ENCODE measurements around the gene ANKRD34A.

The ANKRD34A gene

DNA sequence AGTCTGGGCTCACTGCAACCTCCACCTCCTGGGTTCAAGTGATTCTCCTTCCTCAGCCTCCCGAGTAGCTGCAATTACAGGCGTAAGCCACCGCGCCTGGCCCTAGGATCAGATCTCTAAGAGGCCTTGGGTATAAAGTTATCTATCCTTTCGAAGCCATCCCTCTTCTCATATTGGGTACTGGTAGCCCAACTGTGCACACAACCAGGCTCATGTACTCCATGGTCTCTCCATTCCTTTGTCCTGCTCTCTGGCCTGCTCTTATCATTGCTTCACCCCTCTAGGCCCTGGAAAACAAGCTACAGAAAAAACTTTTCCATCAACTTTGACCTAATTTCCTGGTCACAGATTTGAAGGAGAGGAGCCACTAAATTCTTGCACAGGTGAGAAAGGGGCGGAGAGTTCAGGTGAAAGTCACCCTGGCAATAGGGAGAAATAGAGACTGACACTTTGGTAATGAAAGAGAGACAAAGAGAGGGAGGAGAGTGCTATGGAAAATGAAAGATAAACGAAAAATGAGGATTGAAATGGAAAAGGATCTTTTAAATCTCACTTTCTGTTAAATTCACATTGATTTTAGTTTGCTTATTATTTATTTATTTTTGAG, 26.0 kb upstream of the ANKRD34A start:
- DNase-seq, result peak; percentile 81

DNA sequence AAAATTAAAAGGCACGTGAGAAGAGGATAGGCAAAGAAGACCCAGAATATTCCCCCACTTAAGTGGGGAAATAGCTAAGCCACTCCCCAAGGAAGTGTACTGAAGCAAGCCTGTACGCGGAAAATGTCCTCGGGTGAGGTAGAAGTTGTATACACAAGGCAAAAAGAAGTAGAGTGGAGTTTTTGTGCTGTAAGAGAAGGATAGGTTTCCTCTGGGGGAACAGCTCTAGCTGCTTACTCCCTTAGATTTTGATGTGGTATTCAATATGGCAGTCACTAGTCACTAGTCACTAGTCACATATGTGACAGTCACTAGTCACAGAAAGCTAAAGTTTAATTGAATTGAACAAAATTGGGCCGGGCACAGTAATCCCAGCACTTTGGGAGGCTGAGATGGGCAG, 24.4 kb upstream of the ANKRD34A start:
- peak; percentile 23 for DNase-seq

DNA sequence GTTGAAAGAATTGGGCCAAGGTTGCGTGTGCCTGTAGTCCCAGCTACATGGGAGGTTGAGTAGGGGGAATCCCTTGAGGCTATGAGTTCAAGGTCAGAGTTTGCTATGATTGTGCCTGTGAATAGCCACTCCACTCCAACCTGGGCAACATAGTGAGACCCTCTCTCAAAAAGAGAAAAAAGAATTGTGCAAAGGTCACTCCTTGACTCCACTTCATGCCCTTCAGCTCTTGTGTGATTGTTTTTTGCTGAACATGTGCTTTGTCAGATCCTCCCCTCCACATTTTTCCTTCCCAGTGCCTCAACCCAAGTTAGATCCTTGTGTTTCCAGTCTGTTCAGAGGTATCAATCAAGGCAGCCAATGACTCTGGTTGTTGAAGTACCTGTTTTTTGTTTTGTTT, 23.6 kb upstream of the ANKRD34A start:
- DNase-seq, result no peak

DNA sequence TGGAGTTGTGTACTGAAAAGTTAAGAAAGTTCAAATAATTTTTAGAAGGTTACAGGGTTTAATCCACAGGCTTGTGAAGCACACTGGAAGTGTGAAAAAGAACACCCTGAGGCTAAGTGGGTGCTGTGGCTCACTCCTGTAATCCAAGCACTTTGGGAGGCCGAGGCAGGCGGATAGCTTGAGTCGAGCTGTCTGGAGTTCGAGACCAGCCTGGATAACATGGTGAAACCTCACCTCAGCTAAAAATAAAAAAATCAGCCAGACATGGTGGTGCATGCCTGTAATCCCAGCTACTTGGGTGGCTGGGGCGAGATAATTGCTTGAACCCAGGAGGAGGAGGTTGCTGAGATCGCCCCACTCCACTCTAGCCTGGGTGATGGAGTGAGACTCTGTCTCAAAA, 22.2 kb upstream of the ANKRD34A start:
- no peak for DNase-seq

DNA sequence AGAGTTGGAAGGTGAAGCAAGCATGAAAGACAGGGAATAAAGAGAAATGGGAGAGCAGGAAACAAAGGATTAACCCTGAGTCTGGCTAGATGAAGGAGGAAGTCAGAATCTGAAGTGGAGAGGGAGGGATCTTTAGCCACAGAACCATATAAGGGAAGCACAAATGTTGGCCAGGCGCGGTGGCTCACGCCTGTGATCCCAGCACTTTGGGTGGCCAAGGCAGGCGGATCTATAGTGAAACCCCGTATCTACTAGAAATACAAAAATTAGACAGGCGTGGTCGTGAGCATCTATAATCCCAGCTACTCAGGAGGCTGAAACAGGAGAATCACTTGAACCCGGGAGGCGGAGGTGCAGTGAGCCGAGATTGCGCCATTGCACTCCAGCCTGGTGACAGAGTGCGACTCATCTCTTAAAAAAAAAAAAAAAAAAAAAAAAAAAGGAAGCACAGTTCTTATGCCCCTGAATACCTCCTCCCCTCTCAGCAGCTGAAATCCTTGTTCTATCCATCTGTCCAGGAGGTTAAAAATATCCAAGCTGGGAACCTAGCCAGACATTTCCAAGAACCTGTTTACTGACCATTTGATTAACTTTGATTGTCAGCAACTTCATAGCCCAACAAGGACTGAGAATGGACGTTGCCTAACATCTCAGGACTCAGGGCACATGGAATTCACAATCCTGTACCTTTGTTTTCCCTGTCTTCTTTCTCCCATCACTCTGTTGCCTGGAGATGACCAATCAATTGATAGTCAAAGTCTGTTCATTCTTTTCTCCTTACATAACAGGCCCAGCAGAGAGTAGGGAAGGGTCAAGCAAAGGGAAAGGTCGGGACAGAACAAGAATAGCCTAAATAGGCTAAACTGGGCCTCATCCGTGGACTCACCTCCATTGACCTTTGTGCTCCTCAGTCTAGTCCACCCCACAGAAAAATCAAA, 21.4 kb upstream of the ANKRD34A start:
- DNase-seq, result peak; percentile 97

DNA sequence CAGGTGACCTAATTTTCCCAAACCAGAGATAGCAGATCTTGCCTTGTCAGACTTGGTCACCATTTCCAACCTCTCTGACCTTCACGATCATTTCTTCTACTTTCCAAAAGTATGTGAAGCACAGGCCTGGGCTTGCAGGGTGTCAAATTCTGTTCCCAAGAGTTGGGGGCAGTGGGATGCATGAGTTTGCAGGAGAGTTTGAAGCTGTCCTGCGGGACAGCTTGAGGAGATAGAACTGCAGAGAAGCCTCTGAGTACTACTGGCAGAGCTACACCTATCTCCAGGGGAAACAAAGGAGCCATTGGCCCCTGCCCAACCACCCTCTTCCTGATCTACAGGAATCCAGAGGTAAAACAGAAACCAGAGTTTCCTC, 20.7 kb upstream of the ANKRD34A start:
- no peak for DNase-seq

DNA sequence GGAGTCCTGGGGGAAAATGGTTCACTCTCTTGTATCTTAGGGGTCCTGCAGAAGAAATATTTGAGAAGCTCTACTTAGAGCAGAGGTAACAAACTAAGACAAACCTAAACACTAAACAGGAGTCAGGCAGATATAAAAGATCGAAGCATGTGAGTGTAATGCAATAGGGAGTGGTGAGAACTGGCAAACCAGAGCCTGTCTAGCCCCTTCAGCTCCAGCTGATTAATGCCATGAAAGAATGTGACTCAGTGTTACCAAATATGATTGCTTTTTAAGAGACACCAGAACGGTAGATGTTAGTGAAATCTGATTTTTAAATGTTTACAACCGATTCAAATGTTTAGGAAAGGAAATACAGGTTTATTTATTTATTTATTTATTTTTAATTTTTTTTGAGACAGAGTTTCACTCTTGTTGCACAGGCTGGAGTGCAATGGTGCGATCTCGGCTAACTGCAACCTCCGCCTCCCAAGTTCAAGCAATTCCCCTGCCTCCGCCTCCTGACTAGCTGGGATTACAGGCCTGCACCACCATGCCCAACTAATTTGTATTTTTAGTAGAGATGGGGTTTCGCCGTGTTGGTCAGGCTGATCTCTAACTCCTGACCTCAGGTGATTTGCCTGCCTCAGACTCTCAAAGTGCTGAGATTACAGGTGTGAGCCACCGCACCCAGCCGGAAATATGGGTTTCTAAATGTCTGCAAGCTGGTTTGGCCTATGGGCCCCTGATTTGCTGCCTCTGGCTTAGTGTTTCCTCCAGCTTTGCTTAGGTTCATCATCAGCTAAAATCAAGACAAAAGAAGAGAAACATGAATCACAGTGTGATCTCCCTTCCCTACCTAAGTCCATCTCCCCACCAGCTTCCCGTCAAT, 19.8 kb upstream of the ANKRD34A start:
- no peak for DNase-seq

DNA sequence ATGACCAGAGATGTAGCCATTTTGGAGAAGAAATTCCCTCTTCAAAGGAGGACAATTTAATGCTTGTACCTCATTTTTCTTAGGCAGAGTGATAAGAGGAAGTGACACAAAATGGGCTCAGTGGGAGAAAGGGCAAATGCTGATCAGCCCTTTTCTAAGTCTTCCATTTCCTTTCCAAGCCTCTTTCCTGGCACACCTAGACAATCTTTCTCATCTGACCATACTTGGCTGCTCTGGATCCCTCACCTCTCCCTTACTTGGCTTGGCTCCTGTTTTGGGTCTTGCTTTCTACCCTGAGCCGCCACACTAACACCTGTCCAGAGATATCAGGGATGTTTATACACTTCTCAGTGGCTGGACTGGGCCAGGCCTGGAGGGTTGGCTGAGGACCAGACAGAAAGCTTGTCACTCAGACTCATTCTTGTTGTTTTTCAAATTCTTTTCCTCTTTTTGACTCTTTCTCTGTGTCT, 18.9 kb upstream of the ANKRD34A start:
- peak; percentile 87 for DNase-seq

DNA sequence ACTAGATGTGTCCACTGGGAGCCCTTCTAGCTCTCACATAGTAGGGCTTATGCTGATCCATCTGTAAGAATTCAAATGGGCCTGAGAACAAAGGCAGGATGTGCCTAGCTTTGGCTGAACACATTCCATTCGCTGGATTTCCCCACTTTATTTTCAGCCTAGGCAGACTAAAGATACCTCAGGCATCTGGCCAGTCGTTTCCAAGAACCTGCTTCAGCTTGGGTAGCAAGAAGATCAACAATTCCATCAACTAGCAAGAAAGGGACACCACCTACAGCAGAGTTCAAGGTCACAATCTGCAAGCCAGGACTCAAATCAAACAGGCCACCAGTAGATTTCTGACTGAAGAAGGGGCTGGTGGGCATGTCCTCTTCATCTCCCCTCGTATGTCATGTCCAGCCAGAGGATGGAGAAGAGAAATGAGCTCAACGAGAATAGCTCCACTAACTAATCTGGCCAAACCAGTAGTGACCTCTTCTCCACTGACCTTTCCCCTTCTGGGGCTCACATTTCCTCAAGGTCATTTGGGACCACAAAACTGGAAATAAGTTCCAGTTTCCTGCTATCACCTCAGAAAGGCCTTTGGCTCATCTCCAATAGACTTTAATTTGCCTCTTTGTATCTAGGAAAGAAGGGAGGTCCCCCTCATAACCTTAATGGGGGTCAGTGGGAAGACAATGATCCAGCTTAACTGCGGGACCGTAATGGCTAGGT, 17.8 kb upstream of the ANKRD34A start:
- DNase-seq, result no peak

DNA sequence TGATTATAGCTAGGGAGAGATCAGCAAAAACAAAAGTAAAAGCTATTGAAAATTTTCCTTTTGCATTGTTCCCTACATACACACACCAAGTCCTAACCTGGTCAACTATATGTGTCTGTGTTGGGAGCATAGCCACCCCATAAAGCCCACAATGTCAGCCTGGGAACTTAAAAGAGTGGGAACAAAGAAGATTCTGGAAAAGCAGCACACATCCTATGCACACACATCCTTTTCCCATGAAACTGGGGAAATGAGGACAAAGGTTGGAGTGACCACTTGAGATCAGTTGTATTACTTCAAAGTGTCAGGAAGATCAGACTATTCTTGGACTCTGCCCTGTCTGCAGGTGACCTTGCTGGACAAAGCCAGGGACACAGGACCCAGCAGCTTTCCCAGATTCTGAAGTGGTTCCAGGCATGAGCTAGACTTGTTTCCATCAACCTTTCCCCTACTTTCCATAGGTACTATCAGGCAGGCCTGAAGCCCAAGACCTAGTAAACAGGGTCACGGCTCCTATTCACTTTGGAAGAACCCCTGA, 16.2 kb upstream of the ANKRD34A start:
- no peak for DNase-seq

DNA sequence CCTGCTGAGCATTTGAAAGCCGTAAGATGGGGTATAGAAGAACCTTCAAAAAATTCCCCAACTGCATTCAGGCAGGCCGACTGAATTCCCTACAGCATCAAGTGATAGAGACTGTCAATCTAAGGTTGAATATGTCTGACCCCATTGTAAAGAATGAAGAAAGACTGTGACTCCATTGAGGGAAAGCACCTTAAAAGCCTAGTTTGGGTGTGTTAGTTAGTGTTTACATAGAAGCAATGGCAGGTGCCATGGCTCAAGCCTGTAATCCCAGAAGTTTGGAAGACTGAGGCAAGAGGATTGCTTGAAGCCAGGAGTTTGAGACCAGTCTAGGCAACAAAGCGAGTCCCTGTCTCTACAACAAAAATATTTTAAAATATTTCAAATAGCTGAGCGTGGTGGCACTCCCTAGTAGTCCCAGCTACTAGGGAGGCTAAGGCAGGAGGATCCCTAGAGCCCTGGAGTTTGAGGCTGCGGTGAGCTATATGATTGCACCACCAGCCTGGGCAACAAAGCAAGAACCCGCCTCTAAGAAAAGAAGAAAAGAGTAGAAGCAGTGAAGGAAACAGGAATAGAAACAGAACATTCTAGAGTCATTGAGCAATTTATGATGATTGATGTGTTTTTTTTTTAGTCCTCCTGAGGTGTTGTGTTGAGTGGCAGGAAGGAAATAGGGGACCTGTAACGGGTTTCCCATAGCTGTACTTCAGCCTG, 15.5 kb upstream of the ANKRD34A start:
- DNase-seq, result no peak

DNA sequence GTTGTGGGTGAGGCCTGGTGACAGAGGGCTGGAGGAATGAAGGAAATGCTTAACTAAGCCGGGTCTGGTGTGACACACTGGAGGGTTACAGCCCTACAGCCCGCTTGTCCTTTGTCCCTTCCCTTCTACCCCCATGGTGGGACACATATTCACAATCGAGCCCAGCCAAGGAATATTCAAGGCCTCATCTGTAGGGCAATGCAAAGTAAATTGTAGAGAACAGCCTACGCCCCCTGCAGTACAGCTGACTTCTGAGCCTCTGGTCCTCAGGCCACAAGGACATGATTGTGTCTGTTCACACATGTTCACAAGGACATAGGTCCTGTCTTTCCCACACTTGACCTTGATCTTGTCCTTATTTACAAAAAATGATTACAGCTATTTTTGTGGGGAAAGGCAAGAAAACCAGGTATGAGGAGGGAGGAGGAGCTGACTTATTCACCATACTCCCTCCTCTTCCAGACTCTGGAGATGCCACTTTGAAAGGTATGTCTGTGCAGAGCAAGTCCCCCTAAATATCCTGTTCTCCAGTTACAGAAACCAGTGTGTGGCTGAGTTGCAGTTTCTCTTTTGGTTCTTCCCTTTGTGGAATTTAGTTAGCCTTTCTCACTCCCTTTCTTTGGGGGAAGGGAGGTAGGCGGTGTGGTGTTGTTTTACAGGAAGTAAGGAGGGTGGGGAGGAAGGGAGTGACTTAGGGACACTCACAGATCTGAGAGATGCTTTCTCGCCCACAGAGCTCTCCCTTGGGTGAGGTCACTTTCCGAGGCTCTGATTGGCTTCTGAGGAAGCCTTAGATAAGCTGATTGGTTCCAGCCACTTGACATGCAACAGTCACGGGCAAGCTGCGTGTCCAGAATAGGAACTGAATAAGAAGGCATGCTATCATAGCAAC, 14.7 kb upstream of the ANKRD34A start:
- DNase-seq, result peak; percentile 91

DNA sequence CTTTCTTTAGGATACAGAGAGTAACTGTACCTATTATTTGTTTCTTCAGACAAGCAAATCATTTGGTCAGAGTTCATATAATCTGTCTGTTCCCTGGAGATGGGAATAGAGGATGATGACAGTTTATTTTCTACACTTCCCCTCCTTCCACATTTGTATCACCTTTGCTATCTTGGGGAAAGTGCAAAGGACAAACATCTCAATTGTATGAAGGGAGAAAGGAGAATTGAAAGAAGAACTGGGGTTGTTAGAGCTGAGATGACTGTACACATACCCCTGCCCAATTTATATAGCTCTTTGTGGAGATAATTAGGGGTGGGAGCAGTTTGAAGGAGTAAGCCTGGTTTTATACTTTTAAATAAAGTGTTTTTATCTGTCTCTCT, 14.1 kb upstream of the ANKRD34A start:
- DNase-seq, result no peak

DNA sequence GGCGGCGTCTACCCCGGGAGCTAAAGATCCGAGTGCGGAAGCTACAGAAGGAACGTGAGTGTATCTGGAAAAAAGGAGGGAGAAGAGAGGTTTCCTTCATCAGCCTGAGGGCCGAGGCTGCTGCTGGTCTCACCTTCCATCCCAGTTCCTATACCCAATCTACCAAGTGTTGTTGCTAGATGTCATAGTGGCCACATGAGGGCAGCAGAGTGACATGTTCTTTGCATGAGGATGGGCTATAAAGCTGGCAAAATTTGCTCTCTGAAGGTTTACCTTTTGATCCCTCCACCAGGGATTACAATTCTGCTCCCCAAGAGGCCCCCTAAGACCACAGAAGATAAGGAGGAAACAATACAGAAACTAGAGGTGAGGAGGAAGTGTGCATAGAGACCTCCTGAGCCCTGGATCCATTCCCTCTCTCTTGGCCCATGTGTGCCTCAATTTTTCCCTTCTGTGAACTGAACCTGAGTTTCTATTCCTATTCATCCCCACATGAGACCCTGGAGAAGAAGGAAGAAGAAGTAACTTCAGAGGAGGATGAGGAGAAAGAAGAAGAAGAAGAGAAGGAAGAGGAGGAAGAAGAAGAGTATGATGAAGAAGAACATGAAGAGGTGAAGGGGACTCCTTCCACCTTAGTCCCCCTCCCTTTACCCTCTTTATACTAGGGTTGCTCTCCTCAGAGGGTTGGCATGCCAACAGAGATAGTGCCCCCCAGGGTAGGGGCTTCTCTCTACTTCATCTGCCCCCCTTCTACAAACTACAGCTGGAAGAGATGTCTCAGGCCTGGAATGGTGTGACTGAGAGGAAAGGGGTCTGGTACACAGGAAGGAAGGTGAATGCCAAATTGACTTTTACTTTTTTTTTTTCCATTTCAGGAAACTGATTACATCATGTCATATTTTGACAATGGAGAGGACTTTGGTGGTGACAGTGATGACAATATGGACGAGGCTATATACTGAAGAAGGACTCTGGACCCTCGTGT, 13.4 kb upstream of the ANKRD34A start:
- DNase-seq, result peak; percentile 87

DNA sequence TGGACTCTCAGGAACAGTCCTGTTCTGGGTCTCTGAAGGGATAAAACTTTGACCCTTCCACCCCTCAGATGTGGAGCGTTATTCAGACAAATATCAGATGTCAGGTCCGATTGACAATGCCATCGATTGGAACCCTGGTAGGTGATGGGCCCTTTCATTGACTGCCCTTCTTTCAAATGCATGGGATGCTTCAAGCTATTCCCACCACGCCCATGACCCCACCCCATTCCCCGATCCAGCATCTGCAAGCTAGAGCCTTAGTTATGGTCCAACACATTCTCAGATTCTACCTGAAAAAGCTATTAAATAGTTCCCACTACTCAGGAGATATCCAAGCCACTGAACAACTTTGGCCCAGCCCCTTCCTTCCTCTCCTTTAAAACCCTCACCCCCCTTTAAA, 12.6 kb upstream of the ANKRD34A start:
- no peak for DNase-seq

DNA sequence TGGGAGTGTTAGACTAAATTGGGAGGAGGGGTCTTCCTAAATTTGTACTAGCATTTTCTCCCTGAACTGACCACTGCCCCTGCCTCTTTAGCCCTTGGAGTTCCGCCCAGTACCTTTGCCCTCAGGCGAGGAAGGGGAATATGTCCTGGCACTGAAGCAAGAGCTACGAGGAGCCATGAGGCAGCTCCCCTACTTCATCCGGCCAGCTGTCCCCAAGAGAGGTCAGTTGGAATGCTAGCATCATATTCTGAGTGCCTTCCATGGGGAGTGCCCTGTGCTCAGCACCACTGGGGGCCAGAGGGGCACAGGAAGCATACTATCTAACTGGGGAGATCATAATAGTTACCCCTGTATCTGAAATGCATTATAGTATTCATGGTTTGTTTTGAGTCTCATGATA, 10.8 kb upstream of the ANKRD34A start:
- no peak for DNase-seq

DNA sequence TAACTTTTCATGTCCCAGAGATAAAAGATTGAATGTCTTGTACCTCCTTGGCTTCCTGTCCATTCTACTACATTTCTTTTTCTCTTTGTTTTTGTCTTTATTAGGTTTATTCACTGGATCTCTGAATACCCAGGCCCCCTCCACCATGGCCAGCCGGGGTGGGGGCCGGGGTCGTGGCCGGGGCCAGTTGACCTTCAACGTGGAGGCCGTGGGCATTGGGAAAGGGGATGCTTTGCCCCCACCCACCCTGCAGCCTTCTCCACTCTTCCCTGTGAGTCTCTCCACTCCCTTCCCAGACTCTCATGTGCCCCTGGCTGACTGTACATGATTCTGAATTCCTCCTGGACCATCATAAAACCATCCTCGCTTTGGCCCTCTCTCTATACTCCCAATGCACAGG, 10.3 kb upstream of the ANKRD34A start:
- DNase-seq, result no peak

DNA sequence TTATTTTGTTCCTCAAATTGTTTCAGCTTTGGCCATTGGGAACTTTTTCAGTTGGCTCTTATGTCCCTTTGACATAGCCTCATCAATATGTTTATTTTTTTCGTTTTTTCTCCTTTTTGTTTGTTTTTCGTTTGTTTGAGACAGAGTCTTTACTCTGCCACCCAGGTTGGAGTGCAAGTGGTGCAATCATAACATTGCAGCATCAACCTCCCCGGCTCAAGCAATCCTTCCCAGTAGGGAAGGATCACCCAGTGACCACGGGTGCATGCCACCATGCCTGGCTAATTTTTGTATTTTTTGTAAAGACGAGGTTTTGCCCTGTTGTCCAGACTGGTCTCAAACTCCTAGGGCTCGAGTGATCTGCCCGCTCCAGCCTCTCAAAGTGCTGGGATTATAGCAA, 8.2 kb upstream of the ANKRD34A start:
- no peak for DNase-seq

DNA sequence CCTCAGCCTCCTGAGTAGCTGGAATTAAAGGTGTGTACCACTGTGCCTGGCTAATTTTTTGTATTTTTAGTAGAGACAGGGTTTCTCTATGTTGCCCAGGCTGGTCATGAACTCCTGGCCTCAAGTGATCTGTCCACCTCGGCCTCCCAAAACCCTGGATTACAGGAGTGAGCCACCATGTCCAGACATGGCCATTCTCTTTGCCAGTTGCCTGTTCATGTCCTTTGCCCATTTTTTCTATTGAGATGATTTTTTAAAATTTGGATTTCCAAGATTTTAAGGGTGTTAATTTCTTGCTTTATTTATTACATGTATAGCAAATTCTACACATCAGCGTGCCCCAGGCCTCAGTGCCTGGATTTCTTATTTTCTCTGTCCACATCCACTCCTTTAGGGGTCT, 2.9 kb upstream of the ANKRD34A start:
- no peak for DNase-seq

All from NCI-H2029 treated with DMSO at 0.1 percent for 48 hours (cell line).